Measurements from ENCODE around the gene CHMP6. TPM values are rescaled to one million over a fixed set of nuclear protein-coding genes. Genes with fewer than 3 reads are reported as not detected.

The CHMP6 gene
- total RNA-seq, 1 donor from 2014 or later = 27.6 TPM

- H3K27ac Mint-ChIP-seq (ENCODE audit: unreplicated experiment) = no peak overlapping the region
- H3K4me3 Mint-ChIP-seq (ENCODE audit: unreplicated experiment) = no peak overlapping the region
- no peaks in the 10 kb centered on the region for H3K9me3 Mint-ChIP-seq (ENCODE audit: low read depth)
- no peak for DNase-seq (ENCODE audit: low spot score)
- H3K4me1 Mint-ChIP-seq (ENCODE audit: low read depth) = peaks cover 23% of the 10 kb centered on the region
- no peaks in the 10 kb centered on the region for H3K27me3 Mint-ChIP-seq (ENCODE audit: low read depth)
- no peak for TF ChIP-seq CTCF (IDR thresholded peaks at IDR 0.05)
- H3K36me3 Mint-ChIP-seq (ENCODE audit: low read depth) = no peaks in the 10 kb centered on the region
These were observed 9.7 kb upstream of the CHMP6 start for GRCh38 chr17:80981929-80982425.

GRCh38 chr17:80982426-80982974, 9.1 kb upstream of the CHMP6 start:
- Mint-ChIP-seq H3K27ac (ENCODE audit: unreplicated experiment) (no peak overlapping the region), H3K4me3 (ENCODE audit: unreplicated experiment) (no peak overlapping the region)

GRCh38 chr17:80983545-80983944, 8.1 kb upstream of the CHMP6 start:
- Mint-ChIP-seq H3K36me3 (ENCODE audit: low read depth) (no peaks in the 10 kb centered on the region), H3K27ac (ENCODE audit: unreplicated experiment) (no peak overlapping the region), H3K9me3 (ENCODE audit: low read depth) (no peaks in the 10 kb centered on the region), H3K27me3 (ENCODE audit: low read depth) (no peaks in the 10 kb centered on the region), H3K4me1 (ENCODE audit: low read depth) (peaks cover 23% of the 10 kb centered on the region), H3K4me3 (ENCODE audit: unreplicated experiment) (no peak overlapping the region)
- TF ChIP-seq CTCF (IDR thresholded peaks at IDR 0.05) = no peak
- DNase-seq (ENCODE audit: low spot score) = no peak

More at GRCh38 chr17:80982426-80982974, 9.1 kb upstream of the CHMP6 start:
- no peak for DNase-seq (ENCODE audit: low spot score)
- no peaks in the 10 kb centered on the region for H3K27me3 Mint-ChIP-seq (ENCODE audit: low read depth)
- H3K36me3 Mint-ChIP-seq (ENCODE audit: low read depth) = no peaks in the 10 kb centered on the region
- no peaks in the 10 kb centered on the region for H3K9me3 Mint-ChIP-seq (ENCODE audit: low read depth)
- no peak for TF ChIP-seq CTCF (IDR thresholded peaks at IDR 0.05)
- H3K4me1 Mint-ChIP-seq (ENCODE audit: low read depth) = peaks cover 23% of the 10 kb centered on the region

GRCh38 chr17:80984749-80985148, 6.9 kb upstream of the CHMP6 start:
- no peak overlapping the region for H3K4me3 Mint-ChIP-seq (ENCODE audit: unreplicated experiment)
- no peaks in the 10 kb centered on the region for H3K36me3 Mint-ChIP-seq (ENCODE audit: low read depth)

GRCh38 chr17:80986046-80986445, 5.6 kb upstream of the CHMP6 start:
- no peaks in the 10 kb centered on the region for H3K27me3 Mint-ChIP-seq (ENCODE audit: low read depth)
- no peak for DNase-seq (ENCODE audit: low spot score)
- H3K27ac Mint-ChIP-seq (ENCODE audit: unreplicated experiment) = no peak overlapping the region
- H3K4me3 Mint-ChIP-seq (ENCODE audit: unreplicated experiment) = no peak overlapping the region
- H3K4me1 Mint-ChIP-seq (ENCODE audit: low read depth) = peaks cover 8% of the 10 kb centered on the region
- no peaks in the 10 kb centered on the region for H3K36me3 Mint-ChIP-seq (ENCODE audit: low read depth)
- H3K9me3 Mint-ChIP-seq (ENCODE audit: low read depth) = no peaks in the 10 kb centered on the region
- no peak for TF ChIP-seq CTCF (IDR thresholded peaks at IDR 0.05)

More at GRCh38 chr17:80984749-80985148, 6.9 kb upstream of the CHMP6 start:
- Mint-ChIP-seq H3K27me3 (ENCODE audit: low read depth) (no peaks in the 10 kb centered on the region), H3K9me3 (ENCODE audit: low read depth) (no peaks in the 10 kb centered on the region), H3K4me1 (ENCODE audit: low read depth) (peaks cover 17% of the 10 kb centered on the region), H3K27ac (ENCODE audit: unreplicated experiment) (peak overlapping the region; percentile 94)
- no peak for DNase-seq (ENCODE audit: low spot score)
- peak; percentile 67 for TF ChIP-seq CTCF (IDR thresholded peaks at IDR 0.05)

Measured in chondrocyte (in vitro differentiated cells).